HepG2 (cell line): ENCODE measurements around the gene LANCL1. TPM values are rescaled to one million over a fixed set of nuclear protein-coding genes. Genes with fewer than 3 reads are reported as not detected.

Experiments used
- ATAC-seq: fragments of 200-7000 bp; cut with Tn5 transposase; 3 replicates; pipeline ENCODE4 v1.9.1; 2020; ENCODE audit warnings: mild to moderate bottlenecking, moderate library complexity
- BruUV-seq: library from RNA; stranded (reverse); fragments of 400-500 nt; replicated peaks from 2 replicates; lab custom pipeline; 2021; lab: Mats Ljungman, UMichigan
- CTCF ChIA-PET: fragments of 300-600 bp; formaldehyde crosslinking; extraction: SDS; loops from one replicate; lab custom pipeline; 2021; ENCODE audit warnings: low total read pairs, inconsistent platforms, low intra/inter-chr PET ratio; lab: Yijun Ruan, JAX
- POLR2A ChIA-PET: fragments of 350-600 bp; sonication (Branson Sonifier 250); formaldehyde crosslinking; loops from one replicate; lab custom pipeline; 2020; ENCODE audit warnings: antibody characterized with exemption, inconsistent platforms; lab: Yijun Ruan, JAX
- DNase-seq: peaks from one replicate; pipeline ENCODE4 v3.0.0-alpha.2; 2015; ENCODE audit warnings: low spot score
- FAIRE-seq: peaks from 3 replicates; lab custom pipeline; 2011; peaks lifted over from hg19 to GRCh38; lab: Jason Lieb, UNC
- H2AFZ ChIP-seq: one replicate; pipeline ENCODE4 v1.6.1; 2011; ENCODE audit warnings: low read length, inconsistent platforms
- H3K27ac ChIP-seq: fragments of 300-600 bp; 3 replicates; pipeline ENCODE4 v1.8.0; 2011; ENCODE audit warnings: mixed run types, mild to moderate bottlenecking, mixed read lengths, low read length, inconsistent platforms; ENCODE audit not compliant: insufficient read depth; ENCODE audit errors: extremely low read length
- H3K27me3 ChIP-seq, 2 experiments: fragments of 200-600 bp in 1 of 2; 2 replicates in 1 of 2; 3 replicates in 1 of 2; pipeline versions ENCODE4 v1.6.0 to v1.8.0; 2011; ENCODE audit warnings: low read length in 2 of 2, mild to moderate bottlenecking in 2 of 2, moderate library complexity in 2 of 2, inconsistent platforms in 1 of 2; ENCODE audit not compliant: insufficient read depth in 2 of 2, control insufficient read depth in 1 of 2
- H3K36me3 ChIP-seq, 2 experiments: fragments of 200-600 bp in 1 of 2; replicated peaks in 1 of 2; 2 replicates in 1 of 2; 3 replicates in 1 of 2; pipeline versions ENCODE4 v1.5.1 to v1.8.0; 2011; ENCODE audit warnings: low read length in 2 of 2, inconsistent platforms in 1 of 2; ENCODE audit not compliant: insufficient read depth in 2 of 2, control insufficient read depth in 1 of 2
- H3K4me1 ChIP-seq: 2 replicates; pipeline ENCODE4 v1.5.1; 2012; ENCODE audit warnings: low read length, inconsistent platforms; ENCODE audit not compliant: insufficient read depth
- H3K4me2 ChIP-seq: 2 replicates; pipeline ENCODE4 v1.6.0; 2011; ENCODE audit warnings: low read depth, low read length, inconsistent platforms
- H3K4me3 ChIP-seq, 3 experiments: fragments of 200-600 bp in 1 of 3; sonication (generic), shearing (Covaris generic) in 1 of 3; replicated peaks in 1 of 3; 2 replicates each; pipeline ENCODE4 v1.5.1; 2011 to 2016; ENCODE audit warnings: low read length in 3 of 3, inconsistent platforms in 2 of 3, low read depth in 2 of 3, mild to moderate bottlenecking in 2 of 3, control low read depth in 1 of 3, mixed read lengths in 1 of 3; ENCODE audit not compliant: insufficient read depth in 1 of 3
- H3K79me2 ChIP-seq: one replicate; pipeline ENCODE4 v1.6.1; 2011; ENCODE audit warnings: low read length, inconsistent platforms; ENCODE audit not compliant: insufficient read depth
- H3K9ac ChIP-seq: 2 replicates; pipeline ENCODE4 v1.6.0; 2011; ENCODE audit warnings: mild to moderate bottlenecking, low read depth, low read length, inconsistent platforms; ENCODE audit not compliant: insufficient read depth
- H3K9me3 ChIP-seq: 2 replicates; pipeline ENCODE4 v1.5.1; 2012; ENCODE audit warnings: mild to moderate bottlenecking, low read length
- H4K20me1 ChIP-seq: 2 replicates; pipeline ENCODE4 v1.6.0; 2011; ENCODE audit warnings: inconsistent platforms, mild to moderate bottlenecking, low read length, moderate library complexity; ENCODE audit not compliant: insufficient read depth
- DZIP1 ChIP-seq: sonication (generic); formaldehyde crosslinking; IDR thresholded peaks from 2 replicates; pipeline ENCODE4 v1.5.0; 2020; ENCODE audit warnings: mild to moderate bottlenecking, missing genetic modification reagents
- EP300 ChIP-seq, 3 experiments: sonication (generic) in 1 of 3; formaldehyde crosslinking in 1 of 3; IDR thresholded peaks; 2 replicates each; pipeline versions ENCODE4 v1.5.1 to v1.6.1; 2011 to 2020; ENCODE audit warnings: low read depth in 2 of 3, low read length in 2 of 3, borderline replicate concordance in 1 of 3, improper control_type of control experiment in 1 of 3, mild to moderate bottlenecking in 1 of 3, missing genetic modification reagents in 1 of 3, moderate library complexity in 1 of 3
- ETV6 ChIP-seq: sonication (generic); formaldehyde crosslinking; conservative IDR thresholded peaks from 2 replicates; pipeline ENCODE4 v1.4.0; 2020; ENCODE audit warnings: missing genetic modification reagents
- HOXA7 ChIP-seq: sonication (generic); formaldehyde crosslinking; IDR thresholded peaks from 2 replicates; pipeline ENCODE4 v1.8.1; 2022; ENCODE audit warnings: mild to moderate bottlenecking, missing genetic modification reagents, moderate library complexity
- JDP2 ChIP-seq: sonication (generic); formaldehyde crosslinking; IDR thresholded peaks from 2 replicates; pipeline ENCODE4 v1.8.1; 2022; ENCODE audit warnings: missing genetic modification reagents, borderline replicate concordance
- NFE2 ChIP-seq: sonication (generic); formaldehyde crosslinking; IDR thresholded peaks from 2 replicates; pipeline ENCODE4 v1.4.0; 2020; ENCODE audit warnings: missing genetic modification reagents
- RCOR2 ChIP-seq: IDR thresholded peaks from 2 replicates; pipeline ENCODE4 v1.6.1; 2016; ENCODE audit warnings: missing biosample characterization, missing genetic modification reagents
- SNAPC2 ChIP-seq: sonication (generic); formaldehyde crosslinking; IDR thresholded peaks from 2 replicates; pipeline ENCODE4 v1.8.1; 2022; ENCODE audit warnings: mild to moderate bottlenecking, missing genetic modification reagents
- SOX13 ChIP-seq, 3 experiments: fragments of 450-650 bp in 1 of 3; sonication (generic) in 1 of 3; formaldehyde crosslinking in 1 of 3; IDR thresholded peaks in 2 of 3; conservative IDR thresholded peaks in 1 of 3; 2 replicates each; pipeline versions ENCODE4 v1.5.0 to v1.6.1; 2016 to 2020; ENCODE audit warnings: antibody characterized with exemption in 1 of 3, mild to moderate bottlenecking in 1 of 3, missing compliant biosample characterization in 1 of 3, missing genetic modification reagents in 1 of 3, moderate library complexity in 1 of 3
- SOX6 ChIP-seq, 2 experiments: fragments of 450-650 bp in 1 of 2; sonication (generic) in 1 of 2; formaldehyde crosslinking in 1 of 2; IDR thresholded peaks; 2 replicates each; pipeline versions ENCODE4 v1.4.0 to v1.6.1; 2017 to 2020; ENCODE audit warnings: antibody characterized with exemption in 1 of 2, mild to moderate bottlenecking in 1 of 2, missing genetic modification reagents in 1 of 2
- TGIF2 ChIP-seq: IDR thresholded peaks from 2 replicates; pipeline ENCODE4 v1.6.1; 2016; ENCODE audit warnings: control low read depth, missing compliant biosample characterization
- ZFP62 ChIP-seq: sonication (generic); formaldehyde crosslinking; IDR thresholded peaks from 2 replicates; pipeline ENCODE4 v1.4.0; 2020; ENCODE audit warnings: missing genetic modification reagents
- ZNF317 ChIP-seq: sonication (generic); formaldehyde crosslinking; IDR thresholded peaks from 2 replicates; pipeline ENCODE4 v1.5.0; 2020; ENCODE audit warnings: mild to moderate bottlenecking, missing genetic modification reagents
- ZNF558 ChIP-seq: sonication (generic); formaldehyde crosslinking; IDR thresholded peaks from 2 replicates; pipeline ENCODE4 v1.9.0; 2022; ENCODE audit warnings: mild to moderate bottlenecking, missing genetic modification reagents, borderline replicate concordance
- ZNF780A ChIP-seq: sonication (generic); formaldehyde crosslinking; IDR thresholded peaks from 2 replicates; pipeline ENCODE4 v1.8.0; 2022; ENCODE audit warnings: mild to moderate bottlenecking, missing genetic modification reagents, moderate library complexity
- WGBS: methylation state at CpG from one replicate; pipeline ENCODE4 v1.1.6; 2017; ENCODE audit warnings: low lambda C conversion rate; 5-methylcytosine and 5-hydroxymethylcytosine counted together
- in situ Hi-C: cut with HindIII; loops from 2 replicates; pipeline ENCODE4 v1.10.0; 2017; ENCODE audit warnings: low pct_unique_long_range_greater_than_20kb; ENCODE audit not compliant: extremely low pct_ligation_motif_present
- intact Hi-C: fragments of 100-400 bp; cut with micrococcal nuclease; formaldehyde crosslinking; loops from one replicate; pipeline ENCODE4 v1.10.0; 2022; ENCODE audit not compliant: unreplicated experiment
- polyA plus RNA-seq, 8 experiments: library from polyadenylated mRNA; depleted of rRNA in 3 of 8; stranded (reverse) in 7 of 8; unstranded in 1 of 8; fragments of >200 nt; fragmentation: Illumina TruSeq in 4 of 8; extraction: Trizol in 4 of 8; gene quantifications; 2 replicates each; pipeline versions ENCODE4 v1.2.1 to v1.2.3, GENCODE V29; 2011 to 2016; ENCODE audit warnings: low read depth in 4 of 8, missing spikeins in 1 of 8, mixed read lengths in 1 of 8; ENCODE audit not compliant: insufficient read depth in 1 of 8
- total RNA-seq, 5 experiments: library from RNA; depleted of rRNA; stranded (reverse); fragments of >200 nt; fragmentation: Illumina TruSeq; extraction: Trizol; gene quantifications; 2 replicates each; pipeline ENCODE4 v1.2.3, GENCODE V29; 2016; ENCODE audit warnings: low read depth in 1 of 5

Gene LANCL1
- total and polyA plus RNA-seq, 2 of the 13 experiments (the other 11 are each of a cell fraction or from before 2014, with no cell fraction given): 53.5 to 67.7 TPM

GRCh38 chr2:210517264-210517663, 40.7 kb upstream of the LANCL1 start:
- no peak overlapping the region for H3K27ac ChIP-seq
- H4K20me1 ChIP-seq: no peaks in the 10 kb centered on the region
- intact Hi-C loops: no loop called here
- ATAC-seq (no peak), FAIRE-seq (no peak)
- H3K9me3 ChIP-seq: no peaks in the 10 kb centered on the region
- 0 out of 4 replicates have a peak, but pooled peaks of 1 of the 2 experiments have one; percentile 10 for TF ChIP-seq EP300 (IDR thresholded peaks at IDR 0.05; ENCODE audit: low read depth in 2 of 2, low read length in 2 of 2)
- TF ChIP-seq EP300 (CRISPR knock-in tag; IDR thresholded peaks at IDR 0.05; ENCODE audit: borderline replicate concordance): no peak
- TF ChIP-seq SOX13 (IDR thresholded peaks at IDR 0.05): 0 out of 2 replicates have a peak, but pooled peaks have one; percentile 41
- TF ChIP-seq SOX13 (CRISPR knock-in tag; conservative IDR thresholded peaks at IDR 0.05 in 1 of 2, IDR thresholded peaks at IDR 0.05 in 1 of 2): peak in 1 of 2 experiments; percentile 85; a peak in 2 of 4 replicates
- no peak for TF ChIP-seq SOX6 (IDR thresholded peaks at IDR 0.05)
- TF ChIP-seq SOX6 (CRISPR knock-in tag; IDR thresholded peaks at IDR 0.05): peak; percentile 58
- no peak for TF ChIP-seq JDP2 (CRISPR knock-in tag)
- TF ChIP-seq, all 625 proteins: peak for 3
- Histone ChIP-seq H3K9ac (no peak overlapping the region), H3K4me1 (peaks cover 8% of the 10 kb centered on the region), H3K4me3 (no peak overlapping the region), H3K4me2 (no peak overlapping the region), H3K36me3 (no peaks in the 10 kb centered on the region), H3K79me2 (no peaks in the 10 kb centered on the region), H2AFZ (no peak overlapping the region), H3K27me3 (no peaks in the 10 kb centered on the region)
- 72% methylated on average over 4 of the region's 4 CpGs for WGBS
- no TSS peak for BruUV-seq
- peak; percentile 36 for DNase-seq
- ChIA-PET CTCF (no interaction called here), POLR2A (no interaction called here)
- in situ Hi-C loops: no loop called here

GRCh38 chr2:210515911-210516310, 39.4 kb upstream of the LANCL1 start:
- DNase-seq (no peak), ATAC-seq (no peak), FAIRE-seq (peak; percentile 51)
- Histone ChIP-seq H3K9me3 (no peaks in the 10 kb centered on the region), H3K4me2 (no peak overlapping the region), H3K27ac (no peak overlapping the region), H2AFZ (no peak overlapping the region), H3K27me3 (no peaks in the 10 kb centered on the region), H3K36me3 (no peaks in the 10 kb centered on the region), H3K4me3 (no peak overlapping the region), H3K9ac (no peak overlapping the region), H3K79me2 (no peaks in the 10 kb centered on the region), H3K4me1 (peaks cover 8% of the 10 kb centered on the region), H4K20me1 (no peaks in the 10 kb centered on the region)
- POLR2A ChIA-PET: no interaction called here
- in situ Hi-C loops (no loop called here), intact Hi-C loops (no loop called here)
- WGBS: 69% methylated on average over 2 of the region's 2 CpGs
- CTCF ChIA-PET: no interaction called here
- no TSS peak for BruUV-seq
- TF ChIP-seq ZNF317 (CRISPR knock-in tag) (no peak), RCOR2 (CRISPR knock-in tag) (no peak), SNAPC2 (no peak), ETV6 (CRISPR knock-in tag) (no peak), HOXA7 (CRISPR knock-in tag) (no peak), NFE2 (CRISPR knock-in tag) (no peak), ZNF558 (no peak), DZIP1 (CRISPR knock-in tag) (no peak), ZFP62 (no peak), TGIF2 (CRISPR knock-in tag) (no peak), ZNF780A (no peak)
